GM23338 (cell line): ENCODE data around the gene HAUS8.

Source experiments
- EZH2 ChIP-seq: fragments of 200-600 bp; sonication (generic); IDR thresholded peaks from one replicate; pipeline ENCODE4 v1.8.0; 2017; ENCODE audit warnings: antibody characterized with exemption, mild to moderate bottlenecking, low read depth; ENCODE audit not compliant: unreplicated experiment
- POLR2AphosphoS5 ChIP-seq: IDR thresholded peaks from 2 replicates; pipeline ENCODE4 v1.6.1; 2016; ENCODE audit warnings: antibody characterized with exemption, low read depth
- TF ChIP-seq, protein P1 (sequence below), 2 experiments: fragments of 200-600 bp in 1 of 2; sonication (generic) in 1 of 2; conservative IDR thresholded peaks; 2 replicates each; pipeline versions ENCODE4 v1.5.1 to v1.6.1; 2016 to 2017; ENCODE audit warnings: antibody characterized with exemption in 2 of 2, low read depth in 2 of 2, mild to moderate bottlenecking in 2 of 2, moderate library complexity in 1 of 2

DNA sequence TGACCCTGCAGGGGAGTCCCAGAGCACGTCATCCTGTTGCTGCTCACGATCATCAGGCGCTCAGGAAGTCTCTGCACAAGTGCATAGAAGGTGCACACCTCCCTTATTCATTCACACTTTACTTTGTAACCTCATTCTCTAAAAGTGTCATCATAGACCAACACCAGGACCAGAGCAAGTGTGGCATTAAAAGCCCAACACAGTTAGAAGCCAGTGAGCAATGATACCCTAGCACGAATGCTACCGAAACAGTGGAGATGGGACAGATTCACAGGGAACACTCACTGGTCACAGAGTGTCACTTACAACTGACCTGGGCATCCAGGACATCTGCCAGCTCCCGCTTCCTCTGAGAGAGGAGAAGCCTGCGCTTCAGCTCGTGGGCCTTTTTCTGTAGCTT is 17.0 kb downstream of the HAUS8 start:
- TF ChIP-seq, protein P1, sequence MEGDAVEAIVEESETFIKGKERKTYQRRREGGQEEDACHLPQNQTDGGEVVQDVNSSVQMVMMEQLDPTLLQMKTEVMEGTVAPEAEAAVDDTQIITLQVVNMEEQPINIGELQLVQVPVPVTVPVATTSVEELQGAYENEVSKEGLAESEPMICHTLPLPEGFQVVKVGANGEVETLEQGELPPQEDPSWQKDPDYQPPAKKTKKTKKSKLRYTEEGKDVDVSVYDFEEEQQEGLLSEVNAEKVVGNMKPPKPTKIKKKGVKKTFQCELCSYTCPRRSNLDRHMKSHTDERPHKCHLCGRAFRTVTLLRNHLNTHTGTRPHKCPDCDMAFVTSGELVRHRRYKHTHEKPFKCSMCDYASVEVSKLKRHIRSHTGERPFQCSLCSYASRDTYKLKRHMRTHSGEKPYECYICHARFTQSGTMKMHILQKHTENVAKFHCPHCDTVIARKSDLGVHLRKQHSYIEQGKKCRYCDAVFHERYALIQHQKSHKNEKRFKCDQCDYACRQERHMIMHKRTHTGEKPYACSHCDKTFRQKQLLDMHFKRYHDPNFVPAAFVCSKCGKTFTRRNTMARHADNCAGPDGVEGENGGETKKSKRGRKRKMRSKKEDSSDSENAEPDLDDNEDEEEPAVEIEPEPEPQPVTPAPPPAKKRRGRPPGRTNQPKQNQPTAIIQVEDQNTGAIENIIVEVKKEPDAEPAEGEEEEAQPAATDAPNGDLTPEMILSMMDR (conservative IDR thresholded peaks at IDR 0.05; ENCODE audit: low read depth in 2 of 2) = no peak
- TF ChIP-seq EZH2 (no peak), POLR2AphosphoS5 (no peak)
